Stimulated activated CD8-positive, alpha-beta memory T cell treated with anti-CD3 and anti-CD28 coated beads, Interleukin-7, amount 100 ng/mL, for 24 hours (primary cell): ENCODE measurements around the gene LMF1.
A peak's percentile ranks its signal among the peaks of the same experiment; 100 is the strongest.

Experiments
- DNase-seq: peaks from one replicate; pipeline ENCODE4 v3.0.0-alpha.2; 2020; ENCODE audit warnings: low read depth

Gene LMF1

DNA sequence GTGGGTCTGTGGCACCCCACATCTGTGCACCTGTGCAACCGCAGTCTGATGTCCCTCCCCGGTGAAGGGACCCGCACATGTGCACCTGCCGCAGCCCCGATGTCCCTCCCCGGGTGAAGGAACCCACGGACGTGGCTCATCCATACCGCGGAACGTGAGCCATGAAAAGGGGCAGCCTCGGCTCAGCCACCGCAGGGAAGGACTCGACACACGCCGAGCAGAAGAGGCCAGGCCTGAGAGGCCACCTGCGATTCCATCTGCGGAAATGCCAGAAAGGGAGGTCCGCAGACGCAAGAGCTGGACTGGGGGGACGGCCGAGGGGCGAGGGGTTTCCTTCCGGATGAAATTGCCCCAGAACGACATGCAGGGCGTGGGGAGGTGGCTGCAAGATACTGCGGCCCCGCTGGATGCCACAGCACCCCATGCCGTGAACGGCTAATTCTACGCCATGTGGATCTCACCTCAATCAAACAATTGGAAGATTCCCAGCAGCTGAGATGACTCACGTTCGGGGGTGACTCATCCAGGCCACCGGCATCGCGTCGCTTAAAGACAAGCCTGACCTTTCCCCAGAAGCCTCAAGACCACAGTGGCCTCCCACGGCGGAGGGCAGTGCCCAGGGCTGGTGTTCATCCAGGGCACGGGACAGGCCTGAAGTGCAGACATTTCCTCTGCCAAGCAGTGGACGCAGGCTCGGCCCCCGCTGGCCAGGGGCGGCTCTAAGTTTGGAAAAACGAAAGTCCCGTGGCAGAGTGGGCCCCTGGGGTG is 31.8 kb upstream of the LMF1 start:
- peak; percentile 62 for DNase-seq

DNA sequence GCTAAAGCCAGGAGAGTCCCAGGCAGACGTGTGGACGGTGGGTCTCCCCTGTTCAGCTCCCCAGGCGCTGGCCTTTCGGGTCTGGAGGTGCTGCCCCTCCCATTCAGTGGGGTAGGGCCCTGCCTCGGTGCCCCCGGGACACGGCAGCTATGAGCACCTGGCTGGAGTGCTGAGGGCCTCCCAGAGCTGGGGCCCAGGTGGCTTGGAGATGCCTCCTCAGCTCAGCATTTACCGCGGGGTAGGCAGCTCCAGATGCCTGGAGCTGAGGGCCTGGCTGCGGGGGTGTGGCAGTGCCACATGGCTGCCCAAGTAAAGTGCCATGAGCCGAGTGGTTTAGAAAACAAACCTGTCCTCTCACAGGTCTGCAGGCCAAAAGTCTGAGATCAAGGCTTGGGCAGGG is 30.3 kb upstream of the LMF1 start:
- no peak for DNase-seq

DNA sequence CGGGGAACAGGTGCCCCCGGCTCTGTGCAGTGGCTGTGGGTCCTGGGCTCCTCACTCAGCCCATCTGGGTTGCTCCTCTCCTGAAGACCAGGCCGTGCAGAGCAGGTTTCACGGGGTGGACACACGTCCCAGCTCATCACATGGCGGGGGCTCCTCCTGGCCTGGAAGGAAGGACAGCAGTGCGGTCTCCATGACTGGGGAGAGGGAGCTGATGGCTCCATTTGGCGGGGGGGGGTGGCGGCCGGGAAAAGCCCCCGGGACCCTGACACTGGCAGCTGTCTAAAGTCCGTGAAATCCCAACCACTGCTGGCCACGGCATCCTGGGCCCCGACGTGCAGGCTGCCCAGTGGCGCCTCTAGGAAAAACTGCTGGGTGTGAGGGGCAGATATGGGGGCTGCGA is 29.8 kb upstream of the LMF1 start:
- DNase-seq, result no peak

DNA sequence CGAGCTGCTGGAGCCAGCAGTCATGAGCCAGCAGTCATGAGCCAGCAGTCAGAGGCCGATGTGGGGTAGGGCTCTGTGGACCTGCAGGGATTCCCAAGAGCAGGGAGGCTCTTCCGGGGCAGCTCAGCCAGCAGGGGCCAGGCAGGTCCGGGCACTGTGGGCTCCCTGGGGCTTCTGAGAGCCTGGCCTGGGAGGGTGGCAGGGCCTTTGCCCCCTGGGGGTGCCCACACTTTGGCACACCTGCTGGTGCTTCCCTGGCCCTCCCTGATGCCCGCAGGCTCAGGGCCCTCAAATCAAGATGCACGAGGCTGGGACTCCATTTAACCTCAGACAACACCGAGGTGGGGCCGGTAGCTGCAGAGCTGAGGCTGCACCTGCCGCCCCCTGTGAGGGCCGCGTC is 28.9 kb upstream of the LMF1 start:
- DNase-seq, result no peak

DNA sequence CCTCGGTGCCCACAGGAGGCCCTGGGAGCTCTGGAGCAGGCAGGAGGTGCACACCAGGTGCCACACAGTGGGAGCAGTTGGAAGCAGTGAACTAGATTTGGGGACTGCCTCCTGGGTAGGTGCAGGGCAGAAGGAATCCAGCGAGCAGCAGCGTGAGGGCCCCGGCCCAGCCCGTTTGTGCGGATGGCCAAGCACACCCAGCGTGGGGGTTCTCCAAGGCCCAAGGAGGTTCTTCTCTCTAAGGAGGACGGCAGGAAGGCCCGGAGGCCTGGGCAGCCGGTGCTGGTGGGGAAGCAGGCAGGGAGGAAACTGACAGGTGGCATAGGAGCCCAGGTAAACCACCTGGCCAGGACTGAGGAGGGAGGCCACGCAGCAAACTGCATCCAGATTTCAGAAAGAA is 27.8 kb upstream of the LMF1 start:
- DNase-seq, result no peak

DNA sequence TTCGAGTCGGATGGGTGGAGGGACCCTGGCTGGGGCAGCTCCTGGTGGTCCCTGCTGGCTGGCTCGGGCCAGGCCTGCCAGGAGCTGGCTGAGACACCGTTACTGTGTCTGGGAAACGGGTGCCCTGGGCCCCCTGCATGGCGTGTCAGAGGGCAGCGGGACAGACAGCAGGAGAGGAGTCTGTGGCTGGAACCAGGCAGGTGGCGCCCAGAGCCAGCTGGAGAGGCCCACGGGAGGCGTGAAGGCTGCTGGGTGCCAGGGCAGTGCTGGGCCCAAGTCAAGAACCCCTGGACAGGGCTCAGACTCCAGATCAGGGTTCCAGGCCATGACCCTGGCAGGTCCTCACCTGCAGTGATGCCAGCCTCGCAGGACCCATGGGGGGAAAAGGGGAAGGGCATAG is 27.4 kb upstream of the LMF1 start:
- no peak for DNase-seq

DNA sequence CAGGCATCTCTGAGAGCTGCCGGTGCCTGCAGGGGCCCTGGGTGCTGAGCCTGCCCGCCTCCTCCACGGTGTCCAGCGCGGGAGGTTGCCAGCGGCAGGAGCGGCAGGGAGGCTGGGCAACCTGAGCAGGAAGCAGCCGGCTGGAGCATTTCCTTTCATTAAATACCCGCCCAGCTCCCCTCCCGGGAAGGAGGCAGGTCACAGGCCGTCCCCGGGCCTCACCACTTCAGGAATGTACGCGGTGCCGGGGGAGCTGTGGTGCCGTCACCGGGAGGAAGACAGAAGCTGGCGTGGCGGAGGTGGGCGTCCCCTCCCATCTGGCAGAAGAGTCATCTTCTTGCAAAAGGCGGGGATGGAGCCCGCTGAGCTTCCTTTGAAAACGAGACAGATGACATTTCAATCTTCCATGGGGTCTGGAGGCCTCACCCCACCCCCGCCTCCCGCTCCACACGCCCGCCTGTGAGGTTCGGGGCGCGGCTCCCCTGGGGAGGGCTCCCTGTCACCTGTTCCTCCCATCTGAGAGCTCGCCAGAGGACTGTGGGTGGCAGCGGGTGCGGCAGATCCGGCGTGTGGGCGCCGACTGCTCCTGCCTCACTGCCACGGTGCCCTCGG is 26.8 kb upstream of the LMF1 start:
- DNase-seq, result peak; percentile 5

DNA sequence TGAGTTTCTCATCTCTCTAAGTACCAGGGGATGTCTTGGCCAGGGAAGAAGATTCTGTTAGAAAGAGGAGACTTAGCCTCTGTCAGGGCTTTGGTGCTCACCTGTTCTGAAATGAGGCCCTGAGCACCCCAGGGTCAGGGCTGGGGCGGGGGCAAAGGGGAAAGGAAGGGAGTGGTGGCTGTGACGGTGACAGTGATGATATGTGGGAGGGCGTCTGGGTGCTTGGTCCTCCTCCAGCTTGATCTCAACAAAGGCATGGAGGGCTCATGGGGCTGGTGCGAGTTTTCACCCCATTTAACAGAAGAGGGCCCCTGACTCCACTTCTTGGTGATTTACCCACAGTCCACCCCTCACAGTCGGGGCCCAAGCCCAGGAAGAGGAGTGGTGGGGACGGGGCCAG is 25.9 kb upstream of the LMF1 start:
- DNase-seq, result no peak

DNA sequence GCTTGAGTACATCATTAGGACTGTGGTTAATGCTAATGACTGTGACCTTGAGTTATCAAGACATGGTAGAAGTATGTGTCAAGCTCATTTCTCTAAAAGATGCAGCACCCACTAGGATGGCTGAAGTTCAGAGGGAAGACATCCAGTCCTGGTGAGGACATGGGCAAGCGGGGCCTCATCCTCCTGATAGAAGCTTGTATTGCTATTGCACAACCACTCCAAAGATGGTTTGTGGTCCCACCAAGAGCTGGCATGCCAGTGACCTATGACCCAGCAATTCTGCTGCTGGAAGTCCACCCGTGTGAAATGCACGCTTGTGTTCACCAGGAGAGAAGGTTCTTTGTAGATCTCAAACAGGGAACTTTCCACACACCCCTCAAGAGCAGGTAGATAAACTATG is 25.0 kb upstream of the LMF1 start:
- DNase-seq, result no peak

DNA sequence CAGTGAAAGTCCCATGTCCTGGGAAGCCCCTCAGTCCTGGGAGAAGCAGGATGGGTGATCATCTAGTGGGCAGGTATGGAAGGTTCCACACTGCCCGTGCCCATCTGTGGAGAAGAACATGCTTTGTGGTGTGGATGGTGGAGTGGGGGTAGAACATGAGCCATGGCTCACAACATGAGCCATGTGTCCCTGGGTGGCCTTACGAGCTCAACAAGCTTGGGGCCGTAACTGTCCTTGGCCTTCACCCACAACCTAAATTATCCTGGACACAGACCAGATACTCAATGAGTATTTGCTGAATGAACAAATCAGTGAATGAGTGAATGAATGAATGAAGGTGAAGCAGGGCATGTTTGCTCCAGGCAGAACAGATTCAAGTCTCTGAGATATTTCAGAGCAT is 24.3 kb upstream of the LMF1 start:
- DNase-seq, result no peak

DNA sequence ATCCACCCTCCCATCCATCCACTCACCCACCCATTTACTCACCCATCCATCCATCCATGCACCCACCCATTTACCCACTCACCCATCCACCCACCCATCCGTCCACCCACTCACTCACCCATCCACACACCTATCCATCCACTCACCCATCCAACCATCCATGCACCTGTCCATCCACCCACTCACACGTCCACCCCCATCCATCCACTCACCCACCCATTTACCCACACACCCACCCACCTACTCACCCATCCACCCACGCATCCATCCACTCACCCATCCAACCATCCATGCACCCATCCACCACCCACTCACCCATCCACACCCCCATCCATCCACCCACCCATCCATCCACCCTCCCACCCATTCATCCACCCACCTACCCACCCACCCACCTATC is 22.9 kb upstream of the LMF1 start:
- no peak for DNase-seq

DNA sequence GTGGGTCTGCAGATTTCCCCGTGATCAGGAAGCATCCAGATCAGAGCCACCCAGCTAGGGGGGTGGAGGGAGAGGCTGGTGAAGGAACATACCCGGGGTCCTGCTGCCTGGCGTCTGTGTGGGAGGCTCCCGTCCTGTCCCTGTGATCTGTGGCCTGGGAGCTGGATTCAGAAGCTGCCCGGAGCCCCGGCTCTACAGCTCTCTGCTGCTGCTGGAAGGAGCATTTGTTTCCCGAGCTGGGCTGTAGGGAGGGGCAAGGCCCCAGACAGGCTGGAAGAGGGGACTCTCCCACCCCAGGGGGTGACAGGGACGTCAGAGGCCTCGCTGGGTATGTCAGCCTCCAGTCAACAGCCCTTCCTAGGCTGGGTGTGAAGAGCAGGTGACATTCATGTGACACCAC is 21.0 kb upstream of the LMF1 start:
- DNase-seq, result no peak

DNA sequence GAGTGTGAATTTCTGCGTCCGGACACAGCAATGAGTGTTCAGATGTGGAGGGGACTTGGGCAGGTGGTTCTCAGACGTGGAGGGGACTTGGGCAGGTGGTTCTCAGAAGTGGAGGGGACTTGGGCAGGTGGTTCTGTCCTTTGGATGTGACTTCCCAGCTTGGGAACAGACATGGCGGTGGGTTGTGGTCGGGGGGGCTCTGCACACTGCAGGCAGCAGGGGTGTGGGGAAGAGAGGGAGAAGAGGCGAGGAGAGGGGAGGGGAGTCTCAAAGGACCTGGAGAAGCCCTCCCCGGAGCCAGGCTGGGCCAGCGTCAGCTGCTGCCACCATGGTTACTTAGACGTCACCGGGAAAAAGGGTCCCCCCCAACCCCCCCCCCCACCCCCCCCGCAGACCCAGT is 20.6 kb upstream of the LMF1 start:
- DNase-seq, result no peak

DNA sequence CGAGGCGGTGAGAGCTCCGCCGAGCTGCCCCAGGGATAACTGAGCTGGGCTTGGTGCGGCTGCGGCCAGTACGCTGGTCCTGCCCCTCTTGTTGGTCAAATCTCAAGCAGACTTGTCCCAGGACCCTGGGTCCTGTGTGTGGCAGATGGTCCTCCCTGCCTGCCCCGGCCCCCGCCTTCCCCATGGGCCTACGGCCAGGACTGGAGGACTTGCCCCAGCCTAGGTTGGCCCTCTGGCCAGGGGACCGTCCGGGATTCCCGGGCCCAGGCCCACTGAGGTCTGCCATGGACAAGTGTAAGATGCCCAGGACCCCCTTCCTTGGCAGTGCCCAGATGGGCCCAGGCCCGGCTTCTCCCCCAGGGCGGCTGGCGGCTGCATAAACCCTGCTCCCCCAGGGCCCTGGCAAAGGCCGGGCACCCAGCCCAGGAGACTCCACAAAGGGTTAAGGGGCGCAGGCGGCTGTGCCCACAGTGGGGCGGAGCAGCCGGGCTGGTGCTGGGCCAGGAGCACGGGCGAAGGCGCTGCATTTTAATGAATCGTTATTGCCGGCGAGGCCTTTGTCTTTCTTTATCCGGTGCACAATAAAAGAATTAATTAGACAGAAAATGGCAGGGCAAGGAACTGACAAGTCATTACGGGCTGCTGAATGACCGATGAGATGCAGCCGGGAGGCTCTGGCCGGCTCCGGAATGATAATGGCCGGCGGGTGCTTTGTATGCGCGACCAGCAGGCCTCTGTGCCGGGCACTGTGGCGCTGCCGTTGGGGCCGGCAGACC is 19.9 kb upstream of the LMF1 start:
- DNase-seq, result no peak

DNA sequence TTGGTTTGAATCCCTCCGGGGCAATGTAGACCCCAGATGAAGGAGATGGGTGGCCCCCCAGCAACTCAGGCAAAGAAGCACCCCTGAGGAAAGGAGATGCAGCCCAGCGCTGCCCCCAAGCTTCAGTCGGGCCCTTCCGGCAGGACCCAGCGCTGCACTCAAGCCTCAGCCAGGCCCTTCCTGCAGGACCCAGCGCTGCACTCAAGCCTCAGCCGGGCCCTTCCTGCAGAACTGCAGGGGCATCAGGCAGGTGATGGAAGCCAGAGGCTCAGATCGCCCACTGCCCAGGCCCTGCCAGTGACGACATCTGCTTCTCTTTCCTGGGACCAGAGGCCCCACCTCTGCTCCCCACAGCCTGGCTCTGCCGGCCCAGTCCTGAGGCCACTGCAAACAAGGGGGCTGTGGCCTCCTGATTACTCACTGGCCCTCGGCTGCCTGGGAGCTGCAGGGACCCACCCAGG is 18.6 kb upstream of the LMF1 start:
- no peak for DNase-seq

DNA sequence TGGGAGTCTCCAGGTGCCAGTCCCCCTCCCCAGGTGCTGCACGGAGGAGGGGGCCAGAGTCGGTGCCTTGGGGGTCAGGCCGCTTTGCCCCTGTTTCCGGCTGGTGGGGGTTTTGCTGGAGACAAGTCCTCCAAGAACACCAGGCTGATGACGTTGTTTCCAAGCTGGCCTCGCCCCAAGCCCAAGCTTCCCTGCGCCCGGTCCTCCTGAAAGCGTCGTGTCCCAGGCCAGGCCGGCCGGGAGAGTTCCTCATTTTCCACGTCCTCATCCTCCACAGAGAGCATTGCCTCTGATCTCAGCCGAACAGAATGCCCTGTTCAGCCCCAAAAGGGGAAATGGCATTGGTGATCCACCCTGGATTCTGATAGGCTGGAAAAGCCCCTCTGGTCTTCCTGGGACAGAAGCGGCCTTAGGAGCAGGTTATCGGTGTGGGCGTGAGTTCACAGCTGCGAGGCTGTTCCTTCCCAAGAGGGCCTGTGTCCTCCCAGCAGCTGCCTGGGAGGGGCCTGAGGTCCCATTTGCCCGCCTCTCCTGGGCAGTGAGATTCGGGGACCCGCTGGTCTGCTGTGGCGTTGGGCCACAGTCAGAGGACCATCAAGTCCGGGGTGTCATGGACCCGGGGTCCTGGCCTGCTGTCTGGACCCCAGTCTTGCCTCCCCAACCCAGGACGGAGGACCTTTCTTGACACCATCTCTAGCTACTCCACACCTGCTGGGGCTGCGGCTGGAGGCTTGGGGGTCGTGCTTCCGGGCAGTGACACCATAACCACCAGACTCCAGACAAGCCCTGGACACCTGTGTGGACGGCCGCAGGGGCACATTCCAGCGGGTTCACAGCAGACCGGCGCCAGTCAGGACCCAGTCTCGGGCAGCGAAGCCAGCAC is 17.9 kb upstream of the LMF1 start:
- DNase-seq, result no peak

DNA sequence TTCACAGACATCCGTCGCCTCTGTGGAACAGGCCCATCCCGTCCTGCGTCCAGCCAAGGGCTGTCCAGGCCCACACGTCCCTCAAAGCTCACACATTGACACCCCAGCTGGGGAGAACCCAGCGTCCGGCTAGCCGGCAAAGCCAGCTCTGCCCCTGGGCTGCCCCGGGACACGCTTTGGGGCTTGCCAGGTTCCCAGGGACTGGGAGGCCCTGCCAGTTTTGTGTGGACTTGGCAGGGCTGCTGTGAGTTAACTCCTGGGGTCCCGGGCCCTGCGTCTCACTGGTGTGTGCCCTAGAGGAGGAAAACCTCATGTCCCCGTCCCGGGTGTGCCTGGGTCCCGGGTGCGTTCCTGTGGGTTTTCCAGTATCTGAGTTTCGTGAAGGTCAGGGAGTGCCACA is 17.1 kb upstream of the LMF1 start:
- no peak for DNase-seq

DNA sequence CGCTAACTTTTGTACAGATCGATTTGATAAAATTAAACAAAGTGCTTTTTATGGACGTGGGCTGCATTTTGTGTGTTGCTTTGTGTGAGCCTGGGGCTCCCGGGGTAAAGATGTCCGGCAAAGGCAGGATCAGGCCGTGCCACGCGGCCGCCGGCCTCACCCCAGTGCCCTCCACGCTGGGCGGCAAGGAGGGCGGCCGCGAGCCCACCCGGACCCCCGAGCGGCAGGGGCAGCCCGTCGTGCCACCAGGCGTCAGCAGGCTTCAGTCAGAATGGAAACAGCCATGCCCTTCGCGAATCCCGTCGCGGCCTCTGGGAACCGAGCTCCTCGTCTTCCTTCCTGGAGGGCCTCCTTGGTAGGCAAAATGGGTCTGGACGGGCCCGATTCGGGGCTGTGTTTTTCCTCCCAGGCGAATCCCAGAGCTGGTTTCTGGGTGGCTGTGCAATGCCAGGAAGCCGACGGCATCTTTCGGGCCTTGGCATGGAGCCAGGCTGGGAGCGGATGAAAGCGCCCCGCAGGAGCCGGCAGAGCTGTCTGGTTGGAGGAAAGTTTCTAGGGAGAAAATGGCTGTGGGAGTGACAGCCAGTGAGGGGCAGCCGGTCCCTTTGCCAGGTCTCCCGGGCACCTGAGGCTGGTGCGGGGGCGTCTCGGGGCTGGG is 16.3 kb upstream of the LMF1 start:
- DNase-seq, result no peak

DNA sequence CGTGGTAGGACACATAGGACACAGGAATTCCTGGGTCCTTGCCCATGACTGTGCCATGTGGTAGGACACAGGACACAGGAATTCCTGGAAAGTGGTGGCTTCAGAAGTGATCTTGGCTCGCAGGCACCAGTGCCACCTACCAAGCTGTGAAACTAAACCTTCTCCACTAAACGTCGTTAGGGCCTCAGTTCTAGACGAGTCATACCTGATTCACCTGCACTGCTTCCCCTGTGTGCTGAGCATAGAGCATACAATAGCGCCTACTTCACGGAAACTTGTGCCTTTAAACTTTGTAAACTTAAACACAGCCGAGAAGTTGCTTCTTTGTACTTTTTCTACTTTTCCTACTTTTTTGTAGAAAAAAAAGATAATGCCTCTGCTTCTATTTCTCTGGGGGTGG is 15.6 kb upstream of the LMF1 start:
- no peak for DNase-seq

DNA sequence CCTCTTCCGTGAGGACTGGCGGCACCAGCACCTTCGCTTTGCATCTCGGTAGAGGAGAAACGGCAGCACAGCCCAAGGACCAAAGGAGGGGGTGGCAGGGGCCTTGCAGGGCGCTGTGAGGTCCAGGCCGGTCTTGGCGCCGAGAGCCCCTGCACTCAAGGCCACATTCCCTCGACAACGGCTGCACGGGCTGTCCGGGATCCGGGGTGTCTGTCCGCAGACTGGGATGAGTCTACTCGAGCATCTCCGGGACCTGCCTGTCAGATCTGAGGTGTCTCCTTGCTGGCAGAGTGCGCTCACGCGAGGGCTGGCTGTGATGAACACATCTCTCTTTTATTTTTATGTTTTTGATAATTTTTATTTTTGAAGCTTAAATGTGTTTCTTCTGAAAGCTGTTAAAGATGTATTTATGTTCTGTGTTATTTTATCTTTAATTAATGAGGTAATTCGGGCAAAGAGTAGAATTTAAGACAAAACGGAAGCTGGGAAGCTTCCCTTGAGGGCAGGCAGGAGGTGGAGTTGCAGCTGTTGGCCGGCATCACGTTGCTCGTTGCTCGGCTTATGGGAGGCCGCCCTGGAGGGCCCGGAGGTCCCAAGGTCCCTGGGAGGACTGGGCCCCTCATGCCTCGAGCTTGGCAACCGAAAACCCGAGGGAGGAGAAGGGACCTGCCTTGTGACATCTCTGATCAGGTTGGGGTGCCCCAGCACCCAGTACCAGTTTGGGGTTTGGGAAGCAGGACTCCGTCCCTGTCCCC is 15.0 kb upstream of the LMF1 start:
- no peak for DNase-seq
